Hematopoietic multipotent progenitor cell treated with erythropoietin and hydrocortisone succinate and interleukin-3 and kit ligand, for 8 days (in vitro differentiated cells): ENCODE results near the gene SLC7A7.
"Not testable (repeated sequence)": the region's sequence is repeated elsewhere in the genome, so short reads cannot be mapped to it uniquely, and the experiment has no call there.

Experiments used
- DNase-seq: peaks from one replicate; pipeline ENCODE4 v3.0.0-alpha.2; 2015

SLC7A7 gene

DNA sequence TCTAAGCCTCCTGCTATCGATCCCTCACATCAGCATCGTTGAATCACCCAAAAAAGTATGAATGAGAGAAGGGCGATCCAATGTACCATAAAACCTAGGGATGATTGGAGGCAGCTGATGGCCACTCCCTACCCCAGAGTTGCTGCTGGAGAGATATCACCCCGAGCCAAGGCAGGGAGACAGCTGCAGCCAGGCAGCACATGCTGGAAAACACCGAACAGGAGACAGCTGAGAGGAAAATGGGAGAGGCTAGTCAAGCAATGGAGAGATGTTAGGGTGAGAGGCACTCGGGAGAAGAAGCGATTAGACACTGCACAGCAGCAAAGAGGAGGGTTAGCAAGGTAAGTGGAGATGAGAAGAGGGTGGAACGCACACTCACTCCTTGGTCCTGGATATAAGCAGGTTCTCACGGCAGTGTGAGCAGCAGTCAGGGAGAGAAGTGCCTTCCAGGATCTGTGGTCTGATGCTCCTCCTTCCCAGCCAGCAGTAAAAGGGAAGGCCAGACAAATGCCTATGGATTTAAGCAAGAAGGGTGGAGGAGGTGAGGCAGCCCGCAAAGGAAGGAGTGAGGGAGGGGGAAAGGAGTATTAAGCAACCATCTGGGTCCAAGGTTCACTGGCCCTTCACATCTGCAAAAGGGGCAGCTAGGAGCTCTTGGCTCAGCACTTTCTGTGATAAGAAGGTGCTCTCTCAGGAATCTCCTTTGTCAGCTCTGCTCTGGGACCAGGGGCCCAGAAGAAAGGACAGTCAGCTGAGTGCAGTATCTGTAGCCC lies at the start of gene SLC7A7:
Gene SLC7A7 (minus strand): TSS at position 495 of the 773 bp plus-strand sequence. CDS start 2,037 bp downstream, outside the sequence.
- no peak for DNase-seq

DNA sequence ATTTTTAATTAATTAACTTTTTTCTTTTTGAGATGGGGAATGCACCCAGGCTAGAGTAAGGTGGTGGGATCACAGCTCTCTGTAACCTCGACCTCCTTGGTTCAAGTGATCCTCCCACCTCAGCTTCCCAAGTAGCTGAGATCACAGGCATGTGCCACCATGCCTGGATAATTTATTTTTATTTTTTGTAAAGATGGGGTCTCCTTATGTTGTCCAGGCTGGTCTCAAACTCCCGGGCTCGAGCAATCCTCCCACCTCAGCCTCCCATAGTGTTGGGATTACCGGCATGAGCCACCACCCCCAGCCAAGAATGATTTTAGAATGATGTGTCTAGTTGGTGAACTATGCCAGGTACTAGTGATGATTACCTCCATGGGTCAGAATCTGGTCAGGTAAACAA lies 49.7 kb upstream of the SLC7A7 start:
- no peak for DNase-seq

DNA sequence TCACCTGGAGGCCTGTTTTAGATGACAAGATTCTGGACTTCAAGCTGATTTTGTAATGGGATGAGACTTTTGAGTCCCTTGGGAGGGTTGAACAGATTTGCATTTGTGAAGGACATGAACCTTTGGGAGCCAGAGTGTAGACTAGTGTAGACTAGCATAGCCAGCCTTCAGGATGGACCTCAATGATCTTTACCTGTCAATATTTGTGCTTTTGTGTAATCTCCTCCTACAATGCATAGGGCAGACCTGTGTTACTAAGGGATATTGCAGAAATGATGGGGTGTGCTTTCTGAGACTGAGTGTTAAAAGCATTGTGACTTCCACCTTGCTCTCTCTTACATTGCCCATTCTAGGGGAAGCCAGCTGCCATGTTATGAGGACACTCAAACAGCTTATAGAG lies 46.4 kb upstream of the SLC7A7 start:
- no peak for DNase-seq

DNA sequence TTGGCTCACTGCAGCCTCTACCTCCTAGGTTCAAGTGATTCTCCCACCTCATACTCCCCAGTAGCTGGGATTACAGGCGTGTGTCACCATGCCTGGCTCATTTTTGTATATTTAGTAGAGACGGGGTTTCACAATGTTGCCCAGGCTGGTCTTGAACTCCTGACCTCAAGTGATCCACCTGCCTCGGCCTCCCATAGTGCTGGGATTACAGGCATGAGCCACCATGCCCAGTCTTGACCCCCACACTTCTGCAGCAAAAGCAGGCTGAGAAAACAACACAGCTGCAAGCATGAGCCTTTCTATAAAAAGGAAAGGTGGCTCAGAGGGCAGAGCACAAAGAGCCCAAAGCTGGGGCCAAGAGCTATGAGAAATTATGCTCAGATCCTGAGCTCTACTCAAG lies 45.1 kb upstream of the SLC7A7 start:
- not testable (repeated sequence) for DNase-seq

DNA sequence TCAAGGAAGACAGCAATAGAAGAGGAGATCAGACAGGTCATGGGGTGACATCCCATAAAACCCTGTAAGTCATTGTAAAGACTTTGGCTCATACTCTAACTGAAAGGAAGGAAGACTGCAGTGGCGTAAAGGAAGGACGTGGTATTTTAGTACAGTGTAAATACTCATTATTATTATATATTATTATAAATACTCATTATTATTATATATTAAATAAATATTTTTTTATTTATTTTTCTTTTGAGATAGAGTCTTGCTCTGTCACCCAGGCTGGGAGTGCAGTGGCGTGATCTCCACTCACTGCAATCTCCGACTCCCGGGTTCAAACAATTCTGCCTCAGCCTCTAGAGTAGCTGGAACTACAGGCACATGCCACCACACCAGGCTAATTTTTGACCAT lies 41.2 kb upstream of the SLC7A7 start:
- no peak for DNase-seq

DNA sequence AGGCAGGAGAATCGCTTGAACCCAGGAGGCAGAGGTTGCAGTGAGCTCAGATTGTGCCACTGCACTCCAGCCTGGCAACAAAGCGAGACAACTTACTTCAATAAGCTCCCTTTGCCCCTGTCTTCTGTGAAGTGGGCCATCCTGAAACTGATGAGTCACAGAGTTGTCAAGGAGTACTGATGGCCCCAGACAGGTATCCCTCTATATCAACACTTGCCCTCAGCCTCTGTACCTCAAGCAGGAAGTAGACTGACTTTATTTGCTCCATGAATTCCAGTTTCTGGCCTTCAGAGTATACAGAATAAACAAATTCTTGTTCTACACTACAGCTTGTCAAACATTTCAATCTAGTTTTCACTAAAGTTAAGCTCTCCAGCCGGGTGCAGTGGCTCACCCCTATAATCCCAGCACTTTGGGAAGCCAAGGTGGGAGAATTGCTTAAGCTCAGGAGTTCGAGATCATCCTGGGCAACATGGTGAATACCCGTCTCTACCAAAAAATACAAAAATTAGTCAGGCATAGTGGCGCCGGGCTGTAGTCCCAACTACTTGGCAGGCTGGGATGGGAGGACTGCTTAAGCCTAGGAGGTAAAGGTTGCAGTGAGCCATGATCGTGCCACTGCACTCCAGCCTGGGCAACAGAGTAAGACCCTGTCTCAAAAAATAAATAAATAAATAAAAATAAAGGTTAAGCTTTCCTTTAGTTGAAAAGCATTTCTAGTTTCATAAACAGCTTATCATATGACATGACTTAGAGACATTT lies 39.9 kb upstream of the SLC7A7 start:
- no peak for DNase-seq

DNA sequence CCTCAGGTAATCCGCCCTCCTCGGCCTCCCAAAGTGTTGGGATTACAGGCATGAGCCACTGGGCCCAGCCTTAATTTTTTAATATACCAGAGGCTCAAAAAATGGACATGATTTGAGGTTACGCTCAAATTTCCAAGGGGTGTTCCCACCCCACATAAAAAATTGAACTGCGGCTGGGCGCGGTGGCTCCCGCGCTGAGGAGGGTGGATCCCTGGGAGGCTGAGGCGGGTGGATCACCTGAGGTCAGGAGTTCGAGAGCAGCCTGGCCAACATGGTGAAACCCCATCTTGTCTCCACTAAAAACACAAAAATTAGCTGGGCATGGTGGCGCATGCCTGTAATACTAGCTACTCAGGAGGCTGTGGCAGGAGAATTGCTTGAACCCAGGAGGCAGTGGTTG lies 39.1 kb upstream of the SLC7A7 start:
- DNase-seq, result not testable (repeated sequence)

DNA sequence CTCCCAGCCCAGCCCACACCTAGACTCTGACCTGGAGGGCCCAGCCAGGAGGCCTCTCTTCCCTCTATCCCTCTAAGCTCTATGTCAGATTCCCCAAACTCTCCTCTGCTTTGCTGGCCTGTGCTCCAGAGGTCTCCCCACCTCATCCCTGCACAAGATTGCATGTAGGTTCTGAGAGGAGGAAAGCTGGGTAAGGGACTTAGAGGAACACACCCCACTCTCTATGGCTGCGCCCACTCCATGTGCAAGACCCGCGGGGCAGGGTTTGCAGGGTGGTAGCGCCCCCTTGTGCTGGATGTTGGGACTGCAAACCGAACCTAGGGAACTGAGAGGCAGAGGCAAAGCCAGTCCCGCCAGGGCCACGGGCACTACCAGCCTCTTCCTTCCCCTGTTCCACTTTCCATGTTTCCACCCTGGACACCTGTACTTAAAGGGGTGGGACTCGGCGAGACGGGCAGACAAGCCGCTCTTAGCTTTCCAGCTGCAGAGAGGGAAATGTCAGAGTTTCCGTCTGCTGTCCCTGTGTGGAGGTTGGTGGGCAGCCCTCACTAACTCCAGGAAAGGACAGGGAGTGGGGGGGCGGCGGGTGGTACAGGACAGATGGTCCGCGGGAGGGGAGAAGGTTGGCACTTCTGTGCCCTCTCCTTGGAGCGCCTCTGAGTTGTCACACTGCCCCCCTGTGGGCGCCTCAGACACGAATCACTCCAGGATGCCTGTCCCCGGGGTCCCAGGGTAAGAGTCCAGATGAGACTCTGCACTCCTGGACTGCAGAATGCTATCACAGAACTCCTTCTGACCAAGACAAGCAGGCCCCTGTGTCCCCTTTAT lies 37.9 kb upstream of the SLC7A7 start:
- DNase-seq, result peak; percentile 87

DNA sequence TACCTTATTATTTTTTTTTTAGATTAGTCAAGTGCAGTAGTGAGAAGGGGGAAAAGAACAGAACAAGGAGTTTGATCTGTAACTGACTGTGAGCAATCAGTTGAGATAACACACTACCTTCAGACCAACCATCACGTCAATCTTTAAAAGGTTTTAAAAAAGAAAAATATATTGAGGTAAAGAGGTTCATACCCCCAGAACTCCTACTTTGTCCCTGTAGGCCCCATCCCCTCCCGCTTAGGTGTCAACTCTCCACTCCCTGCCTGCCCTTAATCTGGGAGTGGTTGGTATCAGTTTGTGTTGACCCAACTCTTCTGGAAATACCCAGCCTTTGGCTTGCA lies 37.3 kb upstream of the SLC7A7 start:
- no peak for DNase-seq

DNA sequence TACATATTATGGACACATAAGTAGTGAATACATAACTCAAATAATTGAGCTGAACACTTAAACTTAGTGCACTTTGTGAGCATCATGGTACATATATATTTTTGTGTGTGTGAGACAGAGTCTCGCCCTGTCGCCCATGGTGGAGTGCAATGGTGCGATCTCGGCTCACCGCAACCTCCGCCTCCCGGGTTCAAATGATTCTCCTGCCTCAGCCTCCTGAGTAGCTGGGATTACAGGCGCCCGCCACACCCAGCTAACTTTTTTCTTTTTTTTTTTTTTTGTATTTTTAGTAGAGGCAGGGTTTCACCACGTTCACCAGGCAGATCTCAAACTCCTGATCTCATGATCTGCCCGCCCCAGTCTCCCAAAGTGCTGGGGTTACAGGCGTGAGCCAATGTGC lies 36.9 kb upstream of the SLC7A7 start:
- not testable (repeated sequence) for DNase-seq

DNA sequence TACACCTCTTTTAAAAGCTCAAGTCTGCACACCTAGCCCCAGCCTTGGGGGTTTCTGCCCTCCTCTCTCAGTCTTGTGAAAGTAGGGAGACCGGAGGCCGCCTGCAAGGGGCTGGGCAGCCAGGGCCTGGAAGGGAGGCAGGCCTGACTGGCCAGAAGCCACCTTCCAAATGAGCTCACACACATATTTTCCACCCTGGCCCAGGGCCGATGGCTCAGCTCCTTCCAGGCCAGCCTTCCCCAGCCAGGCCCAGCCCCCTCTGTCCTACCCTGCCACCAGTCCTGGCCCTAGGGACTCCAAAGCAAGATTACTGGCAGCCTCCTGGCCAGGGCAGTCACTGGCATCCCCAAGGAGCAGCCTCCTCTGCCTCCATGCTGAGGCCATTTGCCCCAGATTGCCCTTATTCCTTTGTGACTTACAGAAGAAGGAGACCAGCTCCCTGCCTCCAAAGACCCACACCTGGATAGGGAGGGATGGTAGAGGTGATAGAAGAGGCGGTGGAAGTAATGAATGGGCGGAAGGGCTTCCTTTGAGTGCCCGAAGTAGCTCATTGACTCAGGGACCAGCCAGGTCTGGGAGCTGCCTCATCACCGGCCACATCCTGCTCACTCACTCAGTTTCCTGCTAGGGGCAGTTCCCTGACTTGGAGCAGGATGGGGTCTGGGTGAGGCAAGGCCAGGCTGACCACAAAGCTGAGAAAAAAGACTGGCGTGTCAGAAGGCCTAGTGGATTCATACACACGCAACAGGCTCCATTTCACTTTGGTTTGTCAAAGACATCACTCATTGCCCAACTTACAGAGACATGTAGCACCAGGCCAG lies 35.9 kb upstream of the SLC7A7 start:
- DNase-seq, result no peak

DNA sequence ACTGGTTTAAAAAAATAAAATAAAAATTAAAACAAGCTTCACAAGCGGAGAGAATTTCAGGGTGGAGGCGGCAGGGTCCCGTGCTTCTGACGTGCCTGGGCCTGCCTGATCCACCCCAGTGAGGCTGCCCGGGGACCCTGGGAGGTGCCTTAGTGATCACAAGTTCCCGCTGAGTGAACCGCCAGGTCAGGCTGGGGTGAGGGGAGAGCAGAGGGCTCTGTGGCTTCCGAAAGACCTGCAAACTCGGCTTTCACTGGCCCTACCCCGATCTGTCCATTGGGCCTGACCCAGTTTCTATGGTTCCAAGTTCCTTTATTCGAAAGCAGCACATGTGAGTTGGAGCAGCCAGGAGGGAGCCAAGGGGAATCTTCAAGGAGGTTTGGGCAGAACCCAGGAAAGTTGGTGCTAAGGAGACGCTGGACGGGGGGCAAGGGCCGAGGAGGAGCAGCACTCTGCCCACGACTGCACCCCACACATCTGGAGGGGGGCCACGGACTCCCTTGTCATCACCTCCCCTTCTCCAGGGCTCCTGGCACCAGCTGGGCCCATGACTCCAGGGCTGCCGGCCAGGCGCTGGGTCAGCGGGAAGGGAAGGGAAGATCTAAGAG lies 34.1 kb upstream of the SLC7A7 start:
- DNase-seq, result no peak

DNA sequence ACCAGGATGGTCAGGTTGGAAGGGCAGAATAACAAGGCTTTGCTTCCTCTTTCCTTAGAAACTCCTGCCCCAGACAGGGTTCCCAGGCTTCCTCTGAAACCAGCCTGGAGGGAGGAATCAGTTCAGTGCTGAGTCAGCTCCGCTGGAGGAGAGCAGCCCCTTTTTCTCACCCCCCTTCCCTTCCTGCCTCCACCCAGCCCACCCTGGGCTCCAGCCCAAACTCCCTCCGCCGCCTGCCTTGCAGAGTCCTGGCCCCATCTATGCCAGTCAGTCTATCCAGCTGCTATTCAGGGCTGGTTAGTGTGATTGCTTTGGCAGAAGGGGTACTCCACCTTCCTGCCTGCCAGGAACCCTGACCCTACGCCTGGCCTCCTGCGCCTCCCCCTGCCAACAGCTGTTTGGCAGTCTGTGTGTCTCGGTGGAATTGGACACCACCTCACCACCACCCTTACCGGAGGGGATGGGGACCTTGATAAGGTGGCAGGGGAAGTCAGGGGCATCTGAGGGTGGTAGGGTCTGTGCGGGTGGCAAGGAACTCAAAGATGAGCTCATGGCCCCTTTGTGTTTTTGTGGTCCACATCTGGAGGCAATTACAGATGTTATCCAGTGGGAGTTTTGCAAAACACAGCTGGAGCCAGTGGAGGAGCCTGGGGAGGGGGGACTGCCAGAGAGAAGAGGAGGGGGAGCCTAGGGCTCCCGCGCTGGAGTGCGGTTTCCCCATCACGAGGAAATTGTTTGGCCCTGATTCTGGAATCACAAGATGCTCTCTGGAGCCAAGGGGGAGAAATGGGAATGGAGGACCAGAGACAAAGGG lies 33.3 kb upstream of the SLC7A7 start:
- DNase-seq, result peak; percentile 27

DNA sequence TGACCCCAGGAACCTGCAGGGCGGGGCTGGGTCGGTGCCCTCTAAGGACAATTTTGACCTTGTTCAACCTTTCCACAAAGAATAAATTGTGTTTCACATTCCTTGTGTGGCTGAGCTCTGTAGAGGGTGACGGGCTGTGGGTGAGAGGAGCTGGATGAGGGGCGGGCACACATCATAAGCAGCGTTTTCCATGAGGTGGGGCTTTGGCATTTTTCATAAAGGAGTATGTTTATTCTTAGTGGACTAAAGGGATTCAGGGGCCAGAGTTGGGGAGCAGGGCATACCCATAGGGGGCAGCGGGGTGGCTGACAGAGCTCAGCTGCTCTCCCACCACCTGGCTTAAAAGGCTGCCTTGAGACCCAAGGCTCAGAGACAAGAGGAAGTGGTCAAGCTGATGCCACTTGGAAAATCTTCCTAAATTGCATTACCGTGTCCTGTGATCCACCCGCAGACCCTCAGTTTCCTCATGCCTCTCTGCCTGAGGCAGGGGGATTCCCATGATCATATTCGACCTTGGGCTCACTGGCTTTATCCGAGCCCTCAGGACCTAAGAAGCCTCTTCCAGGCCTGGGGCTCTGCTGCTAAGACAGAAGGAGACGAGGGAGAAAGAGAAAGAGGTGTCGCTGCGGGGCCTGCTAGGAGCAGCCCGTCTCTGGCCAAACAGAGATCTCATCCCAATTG lies 32.6 kb upstream of the SLC7A7 start:
- no peak for DNase-seq

DNA sequence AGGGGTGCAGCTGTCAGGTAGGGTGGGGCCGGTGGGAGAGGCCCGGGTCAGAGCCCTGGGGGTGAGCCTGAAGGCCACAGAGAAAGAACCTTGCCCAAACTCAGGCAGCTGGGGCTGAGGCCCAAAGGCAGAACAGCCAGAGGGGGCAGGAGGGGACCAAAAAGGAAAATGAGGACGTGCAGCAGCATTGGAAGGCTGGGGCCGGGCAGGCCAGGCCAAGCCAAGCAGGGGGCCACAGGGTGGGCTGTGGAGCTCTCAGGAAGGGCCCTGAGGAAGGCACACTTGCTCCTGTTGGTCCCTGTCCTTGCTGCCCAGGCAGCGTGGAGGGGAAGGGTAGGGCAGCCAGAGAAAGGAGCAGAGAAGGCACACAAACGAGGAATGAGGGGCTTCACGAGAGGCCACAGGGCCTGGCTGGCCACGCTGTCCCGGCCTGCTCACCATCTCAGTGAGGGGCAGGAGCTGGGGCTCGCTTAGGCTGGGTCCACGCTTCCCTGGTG lies 31.6 kb upstream of the SLC7A7 start:
- no peak for DNase-seq

DNA sequence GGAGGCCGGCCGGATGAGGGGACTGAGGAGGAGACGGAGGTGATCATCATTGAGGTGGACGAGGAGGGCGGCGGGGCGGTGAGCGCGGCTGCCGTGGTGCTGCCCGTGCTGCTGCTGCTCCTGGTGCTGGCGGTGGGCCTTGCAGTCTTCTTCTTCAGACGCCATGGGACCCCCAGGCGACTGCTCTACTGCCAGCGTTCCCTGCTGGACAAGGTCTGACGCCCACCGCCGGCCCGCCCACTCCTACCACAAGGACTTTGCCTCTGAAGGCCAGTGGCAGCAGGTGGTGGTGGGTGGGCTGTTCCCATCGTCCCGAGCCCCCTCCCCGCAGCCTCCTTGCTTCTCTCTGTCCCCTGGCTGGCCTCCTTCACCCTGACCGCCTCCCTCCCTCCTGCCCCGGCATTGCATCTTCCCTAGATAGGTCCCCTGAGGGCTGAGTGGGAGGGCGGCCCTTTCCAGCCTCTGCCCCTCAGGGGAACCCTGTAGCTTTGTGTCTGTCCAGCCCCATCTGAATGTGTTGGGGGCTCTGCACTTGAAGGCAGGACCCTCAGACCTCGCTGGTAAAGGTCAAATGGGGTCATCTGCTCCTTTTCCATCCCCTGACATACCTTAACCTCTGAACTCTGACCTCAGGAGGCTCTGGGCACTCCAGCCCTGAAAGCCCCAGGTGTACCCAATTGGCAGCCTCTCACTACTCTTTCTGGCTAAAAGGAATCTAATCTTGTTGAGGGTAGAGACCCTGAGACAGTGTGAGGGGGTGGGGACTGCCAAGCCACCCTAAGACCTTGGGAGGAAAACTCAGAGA lies 30.8 kb upstream of the SLC7A7 start:
- DNase-seq, result no peak

DNA sequence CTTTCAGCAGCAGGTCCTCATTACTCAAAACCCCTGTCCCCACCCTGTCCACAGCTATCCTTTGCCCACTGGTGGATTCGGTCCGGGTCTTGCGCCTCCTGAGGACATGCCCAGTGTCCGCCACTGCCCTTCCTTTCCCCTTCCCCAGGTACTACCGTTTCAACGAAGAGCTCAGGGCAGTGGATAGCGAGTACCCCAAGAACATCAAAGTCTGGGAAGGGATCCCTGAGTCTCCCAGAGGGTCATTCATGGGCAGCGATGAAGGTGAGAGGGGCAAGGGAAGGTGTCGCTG lies 29.8 kb upstream of the SLC7A7 start:
- no peak for DNase-seq

DNA sequence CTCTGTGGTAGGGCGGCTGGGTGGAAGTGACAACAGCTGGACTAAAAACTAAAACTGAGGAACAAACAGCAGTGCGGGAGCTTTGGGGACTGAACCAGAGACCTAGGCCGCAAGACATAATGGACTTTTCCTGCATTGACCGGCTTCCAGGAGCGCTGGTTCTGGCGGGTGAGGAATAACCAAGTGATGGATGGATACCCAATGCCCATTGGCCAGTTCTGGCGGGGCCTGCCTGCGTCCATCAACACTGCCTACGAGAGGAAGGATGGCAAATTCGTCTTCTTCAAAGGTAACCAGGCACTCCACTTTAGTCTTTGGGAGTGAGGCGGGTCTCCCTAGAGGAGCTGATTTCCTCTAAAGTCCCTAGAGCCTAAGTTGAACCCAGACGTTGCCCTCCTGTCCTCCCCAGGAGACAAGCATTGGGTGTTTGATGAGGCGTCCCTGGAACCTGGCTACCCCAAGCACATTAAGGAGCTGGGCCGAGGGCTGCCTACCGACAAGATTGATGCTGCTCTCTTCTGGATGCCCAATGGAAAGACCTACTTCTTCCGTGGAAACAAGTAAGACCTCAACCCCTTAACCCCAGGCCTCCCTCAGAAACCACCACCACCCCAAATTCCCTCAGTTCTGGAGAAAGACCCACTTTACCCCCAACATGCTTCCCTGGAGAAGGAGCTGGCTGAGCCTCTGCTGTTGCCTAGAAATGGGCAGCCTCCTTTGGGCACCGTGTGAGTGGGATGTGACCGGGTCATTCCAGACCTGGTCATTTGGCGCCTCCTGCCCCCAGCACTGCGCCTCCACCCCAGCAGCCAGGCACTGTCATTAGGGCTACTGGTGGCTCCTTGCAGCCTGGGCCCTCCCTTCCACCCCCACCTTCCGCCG lies 29.2 kb upstream of the SLC7A7 start:
- DNase-seq, result no peak
